ENCODE measurements around the gene PTPRM. TPM values are rescaled to one million over a fixed set of nuclear protein-coding genes. Genes with fewer than 3 reads are reported as not detected.

PTPRM gene
- total and polyA plus RNA-seq, 2 experiments from 2014 or later: 30.9 to 62.8 TPM

GRCh38 chr18:8257851-8258434, 690.8 kb downstream of the PTPRM start:
- H4K20me1 ChIP-seq (ENCODE audit: insufficient read depth): no peaks in the 10 kb centered on the region
- in situ Hi-C loops (cut with MboI): no loop called here

DNA sequence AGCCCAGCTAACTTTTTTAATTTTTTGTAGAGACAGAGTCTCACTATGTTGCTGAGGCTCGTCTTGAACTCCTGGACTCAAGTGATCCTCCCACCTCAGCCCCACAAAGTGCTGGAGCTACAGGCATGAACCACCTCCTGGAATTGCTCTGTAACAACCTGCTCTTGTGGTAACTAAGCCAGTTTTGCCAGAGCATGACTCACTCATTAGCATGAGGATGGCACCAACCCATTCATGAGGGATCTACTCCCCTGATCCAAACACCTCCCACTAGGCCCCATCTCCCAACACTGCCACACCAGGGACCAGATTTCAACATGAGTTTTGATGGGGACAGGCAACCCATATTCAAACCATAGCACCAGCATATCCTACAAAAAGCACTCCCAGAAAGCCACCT, 693.2 kb downstream of the PTPRM start:
- no peaks in the 10 kb centered on the region for H3K36me3 ChIP-seq (ENCODE audit: low read depth)
- H3K9ac ChIP-seq: no peak overlapping the region
- no peaks in the 10 kb centered on the region for H3K27me3 ChIP-seq (replicated peaks; ENCODE audit: insufficient read depth)
- H3K4me1 ChIP-seq (ENCODE audit: insufficient read depth): no peaks in the 10 kb centered on the region
- H3K9me3 ChIP-seq (ENCODE audit: low read depth): no peaks in the 10 kb centered on the region
- H3K4me3 ChIP-seq: no peak overlapping the region
- H4K20me1 ChIP-seq (ENCODE audit: insufficient read depth): no peaks in the 10 kb centered on the region
- no peaks in the 10 kb centered on the region for H3F3A ChIP-seq (ENCODE audit: insufficient read depth)
- peak; percentile 13 for DNase-seq
- H3K9me2 ChIP-seq (ENCODE audit: insufficient read depth): no peaks in the 10 kb centered on the region
- H2AFZ ChIP-seq: no peak overlapping the region
- H3K4me2 ChIP-seq (ENCODE audit: unreplicated experiment): no peak overlapping the region
- TF ChIP-seq EZH2 (IDR thresholded peaks at IDR 0.05; ENCODE audit: insufficient read depth, poor library complexity, severe bottlenecking) (no peak), EZH2phosphoT487 (IDR thresholded peaks at IDR 0.05; ENCODE audit: insufficient read depth, low read depth) (no peak)
- H3K79me2 ChIP-seq (ENCODE audit: insufficient read depth): no peaks in the 10 kb centered on the region
- 94 to 100% methylated on average over 1 of the region's 1 CpG for WGBS, 2 experiments (ENCODE audit: low coverage in 1 of 2, low lambda C conversion rate in 2 of 2, missing lambda C conversion rate in 2 of 2)
- no peak overlapping the region for H3K27ac ChIP-seq
- in situ Hi-C loops (cut with MboI): no loop called here

More at GRCh38 chr18:8257851-8258434, 690.8 kb downstream of the PTPRM start:
- no peak overlapping the region for H2AFZ ChIP-seq
- no peak overlapping the region for H3K4me3 ChIP-seq
- 0 out of 2 replicates have a peak, but pooled peaks cover 3% of the 10 kb centered on the region for H3K36me3 ChIP-seq (ENCODE audit: low read depth)
- no peaks in the 10 kb centered on the region for H3K79me2 ChIP-seq (ENCODE audit: insufficient read depth)
- TF ChIP-seq EZH2 (IDR thresholded peaks at IDR 0.05; ENCODE audit: insufficient read depth, poor library complexity, severe bottlenecking): no peak
- TF ChIP-seq EZH2phosphoT487 (IDR thresholded peaks at IDR 0.05; ENCODE audit: insufficient read depth, low read depth): no peak
- WGBS, 2 experiments (ENCODE audit: low coverage in 1 of 2, low lambda C conversion rate in 2 of 2, missing lambda C conversion rate in 2 of 2): 92 to 99% methylated on average over 5 of the region's 5 CpGs
- no peak overlapping the region for H3K27ac ChIP-seq
- H3K9me2 ChIP-seq (ENCODE audit: insufficient read depth): no peaks in the 10 kb centered on the region
- H3K4me1 ChIP-seq (ENCODE audit: insufficient read depth): no peaks in the 10 kb centered on the region
- DNase-seq: no peak
- H3K4me2 ChIP-seq (ENCODE audit: unreplicated experiment): no peak overlapping the region
- no peaks in the 10 kb centered on the region for H3K27me3 ChIP-seq (replicated peaks; ENCODE audit: insufficient read depth)
- no peak overlapping the region for H3K9ac ChIP-seq
- H3K9me3 ChIP-seq (ENCODE audit: low read depth): no peaks in the 10 kb centered on the region
- H3F3A ChIP-seq (ENCODE audit: insufficient read depth): no peaks in the 10 kb centered on the region

DNA sequence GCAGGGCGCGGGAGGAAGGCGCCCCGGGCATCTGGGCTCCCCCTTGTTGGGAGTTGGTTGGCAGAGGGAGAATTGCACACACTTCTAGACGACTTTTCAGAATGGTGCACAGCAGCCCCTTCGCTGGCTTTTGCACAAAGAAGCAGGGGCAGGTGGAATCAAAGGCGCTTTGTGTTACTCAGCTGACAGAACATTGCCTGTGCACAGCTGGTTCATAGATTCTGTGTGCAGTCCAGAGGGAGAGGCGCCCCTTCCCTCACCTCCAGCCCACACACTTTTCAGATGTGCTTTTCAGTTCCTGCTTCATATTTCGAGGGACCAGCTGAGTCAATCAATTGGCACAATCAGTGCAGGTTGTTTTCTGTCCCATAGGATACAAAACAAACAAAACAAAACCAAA, 693.7 kb downstream of the PTPRM start:
- no peak overlapping the region for H3K27ac ChIP-seq

GRCh38 chr18:8261651-8262091, 694.6 kb downstream of the PTPRM start:
- H3K4me2 ChIP-seq (ENCODE audit: unreplicated experiment): no peak overlapping the region
- H3K9me3 ChIP-seq (ENCODE audit: low read depth): no peaks in the 10 kb centered on the region
- H3K9ac ChIP-seq: no peak overlapping the region
- no peaks in the 10 kb centered on the region for H4K20me1 ChIP-seq (ENCODE audit: insufficient read depth)
- no peaks in the 10 kb centered on the region for H3K4me1 ChIP-seq (ENCODE audit: insufficient read depth)
- H2AFZ ChIP-seq: no peak overlapping the region
- DNase-seq: no peak
- TF ChIP-seq EZH2phosphoT487 (IDR thresholded peaks at IDR 0.05; ENCODE audit: insufficient read depth, low read depth): no peak
- no peak for TF ChIP-seq EZH2 (IDR thresholded peaks at IDR 0.05; ENCODE audit: insufficient read depth, poor library complexity, severe bottlenecking)
- H3K4me3 ChIP-seq: no peak overlapping the region
- no peak overlapping the region for H3K27ac ChIP-seq
- in situ Hi-C loops (cut with MboI): no loop called here
- H3K9me2 ChIP-seq (ENCODE audit: insufficient read depth): no peaks in the 10 kb centered on the region
- H3F3A ChIP-seq (ENCODE audit: insufficient read depth): no peaks in the 10 kb centered on the region
- no peaks in the 10 kb centered on the region for H3K27me3 ChIP-seq (replicated peaks; ENCODE audit: insufficient read depth)
- 31 to 32% methylated on average over 7 of the region's 7 CpGs for WGBS, 2 experiments (ENCODE audit: low coverage in 1 of 2, low lambda C conversion rate in 2 of 2, missing lambda C conversion rate in 2 of 2)
- no peaks in the 10 kb centered on the region for H3K79me2 ChIP-seq (ENCODE audit: insufficient read depth)
- no peaks in the 10 kb centered on the region for H3K36me3 ChIP-seq (ENCODE audit: low read depth)

More for the DNA sequence above, 693.7 kb downstream of the PTPRM start:
- in situ Hi-C loops (cut with MboI): no loop called here
- no peak overlapping the region for H3K4me3 ChIP-seq
- H4K20me1 ChIP-seq (ENCODE audit: insufficient read depth): no peaks in the 10 kb centered on the region
- no peak overlapping the region for H2AFZ ChIP-seq
- no peaks in the 10 kb centered on the region for H3F3A ChIP-seq (ENCODE audit: insufficient read depth)
- no peak overlapping the region for H3K4me2 ChIP-seq (ENCODE audit: unreplicated experiment)
- 91 to 97% methylated on average over 9 of the region's 9 CpGs for WGBS, 2 experiments (ENCODE audit: low coverage in 1 of 2, low lambda C conversion rate in 2 of 2, missing lambda C conversion rate in 2 of 2)
- H3K4me1 ChIP-seq (ENCODE audit: insufficient read depth): no peaks in the 10 kb centered on the region
- H3K9me3 ChIP-seq (ENCODE audit: low read depth): no peaks in the 10 kb centered on the region
- H3K9ac ChIP-seq: no peak overlapping the region
- H3K36me3 ChIP-seq (ENCODE audit: low read depth): no peaks in the 10 kb centered on the region
- H3K79me2 ChIP-seq (ENCODE audit: insufficient read depth): no peaks in the 10 kb centered on the region
- TF ChIP-seq EZH2 (IDR thresholded peaks at IDR 0.05; ENCODE audit: insufficient read depth, poor library complexity, severe bottlenecking) (no peak), EZH2phosphoT487 (IDR thresholded peaks at IDR 0.05; ENCODE audit: insufficient read depth, low read depth) (no peak)
- no peaks in the 10 kb centered on the region for H3K9me2 ChIP-seq (ENCODE audit: insufficient read depth)
- DNase-seq: no peak
- H3K27me3 ChIP-seq (replicated peaks; ENCODE audit: insufficient read depth): no peaks in the 10 kb centered on the region
